GM18907 (cell line): Measurements from ENCODE around the gene LIPM.
"Not testable (repeated sequence)": the region's sequence is repeated elsewhere in the genome, so short reads cannot be mapped to it uniquely, and the experiment has no call there.

ENCODE experiments used
- ATAC-seq: cut with Tn5 transposase; IDR thresholded peaks from one replicate; pipeline ENCODE4 v1.9.1; 2021; ENCODE audit warnings: mild to moderate bottlenecking, moderate library complexity; ENCODE audit not compliant: unreplicated experiment

The LIPM gene

DNA sequence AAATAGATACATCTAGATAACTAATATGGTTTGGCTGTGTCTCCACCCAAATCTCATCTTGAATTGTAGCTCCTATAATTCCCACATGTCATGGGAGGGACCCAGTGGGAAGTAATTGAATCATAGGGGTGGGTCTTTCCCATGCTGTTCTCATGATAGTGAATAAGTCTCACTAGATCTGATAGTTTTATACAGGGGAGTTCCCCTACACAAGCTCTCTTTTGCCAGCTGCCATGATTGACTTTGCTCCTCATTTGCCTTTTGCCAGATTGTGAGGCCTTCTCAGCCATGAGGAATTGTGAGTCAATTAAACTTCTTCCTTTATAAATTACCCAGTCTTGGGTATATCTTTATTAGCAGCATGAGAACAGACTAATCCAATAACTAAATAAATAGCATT, 35.1 kb downstream of the LIPM start:
- not testable (repeated sequence) for ATAC-seq

DNA sequence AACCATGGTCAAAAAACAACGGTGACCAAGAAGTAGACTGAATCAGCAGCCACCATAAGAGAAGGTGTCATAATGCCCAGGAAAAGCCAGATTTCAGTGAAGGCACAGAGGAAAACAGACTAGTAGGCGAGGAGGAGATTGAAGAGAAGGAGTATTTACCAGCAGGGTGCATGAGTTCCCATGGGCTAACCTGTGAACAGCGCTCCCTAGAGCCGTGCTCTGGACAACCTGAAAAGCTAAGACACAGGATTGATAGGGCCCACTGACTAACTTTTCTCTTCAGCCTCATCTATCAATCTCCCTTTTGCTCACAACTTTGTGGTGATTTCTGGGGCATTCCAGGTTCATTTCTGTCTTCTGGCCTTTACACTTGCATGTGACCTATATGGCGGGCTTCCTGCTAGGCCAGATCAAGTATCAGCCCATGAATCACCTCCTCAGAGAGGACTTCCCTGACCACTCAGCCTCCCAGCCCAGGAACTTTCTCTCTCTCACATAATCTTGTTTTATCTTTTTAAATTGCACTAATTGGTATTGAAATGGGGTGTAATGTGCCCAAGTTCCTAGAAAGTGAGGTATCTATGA, 36.3 kb downstream of the LIPM start:
- ATAC-seq, result no peak

DNA sequence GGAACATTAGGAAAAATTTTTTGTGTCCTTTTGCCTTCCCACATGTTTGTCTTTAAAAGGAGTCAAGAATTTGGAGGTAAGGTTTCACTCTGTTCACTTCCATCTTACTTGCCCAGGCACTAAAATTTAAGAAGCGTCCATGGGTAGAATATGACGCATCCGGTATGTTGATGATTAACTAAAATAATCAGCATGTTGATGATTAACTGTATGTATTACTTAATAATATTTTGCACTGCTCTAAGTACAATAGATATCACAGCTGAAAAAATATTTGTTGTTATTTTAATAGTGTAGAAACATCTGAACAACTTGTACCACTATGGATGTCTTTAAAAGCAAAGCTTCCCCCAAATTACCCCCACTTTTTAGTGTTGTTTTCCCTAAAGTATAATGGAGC, 37.6 kb downstream of the LIPM start:
- ATAC-seq, result no peak

DNA sequence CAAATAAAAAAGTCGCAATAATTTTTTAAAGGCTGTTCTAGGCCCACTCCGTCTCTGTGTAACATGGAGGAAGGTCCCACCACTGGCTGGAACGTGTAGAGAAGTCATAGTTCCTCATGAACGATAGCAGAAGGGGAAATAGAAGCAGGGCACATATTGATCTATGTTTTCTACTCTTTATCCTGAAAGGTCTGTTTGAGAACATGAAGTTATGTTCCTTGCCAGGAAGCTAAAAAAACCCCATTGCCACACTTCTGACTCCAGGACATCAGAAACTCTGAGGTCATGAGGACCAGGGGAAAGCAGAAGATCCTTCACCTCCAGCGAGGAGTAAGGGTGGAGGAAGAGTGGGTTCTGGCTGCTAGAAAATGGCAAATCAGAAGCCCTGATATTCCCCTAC, 38.4 kb downstream of the LIPM start:
- no peak for ATAC-seq

DNA sequence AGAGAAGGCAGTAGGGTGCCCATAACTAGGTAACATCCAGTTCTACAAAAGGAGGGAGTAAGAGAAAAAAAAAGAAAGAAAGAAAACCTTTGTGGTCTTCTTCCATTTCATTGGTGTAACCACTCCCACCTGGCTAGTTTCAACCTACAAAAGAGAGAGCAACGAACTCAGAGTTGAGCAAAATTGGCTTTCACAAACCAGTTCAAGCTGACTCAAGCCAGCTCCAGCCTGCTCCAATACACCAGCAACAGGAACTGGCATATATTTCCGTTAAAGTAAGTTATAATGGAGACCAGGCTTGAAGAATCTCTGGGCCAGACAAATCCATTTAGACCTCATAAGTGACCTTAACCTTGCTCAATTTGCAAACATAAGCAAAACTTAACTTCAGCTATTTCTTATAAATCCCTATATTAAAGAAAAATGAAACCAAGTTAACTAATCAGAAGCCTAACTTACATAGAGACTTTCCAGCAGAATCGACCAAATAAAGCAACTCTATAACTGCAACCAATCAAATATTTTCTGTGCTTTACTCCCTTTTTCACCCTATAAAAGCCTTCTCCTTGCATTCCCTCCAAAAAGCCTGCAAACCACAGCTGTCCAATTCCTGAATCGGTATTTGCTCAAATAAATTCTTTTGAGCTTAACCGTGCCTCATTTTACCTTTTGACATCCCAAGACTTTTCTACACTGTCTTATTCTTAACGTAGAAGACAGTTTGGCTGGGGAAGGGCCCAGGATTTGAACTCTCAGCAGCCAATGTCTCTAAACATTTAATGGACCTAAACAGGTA, 39.0 kb downstream of the LIPM start:
- ATAC-seq, result no peak

DNA sequence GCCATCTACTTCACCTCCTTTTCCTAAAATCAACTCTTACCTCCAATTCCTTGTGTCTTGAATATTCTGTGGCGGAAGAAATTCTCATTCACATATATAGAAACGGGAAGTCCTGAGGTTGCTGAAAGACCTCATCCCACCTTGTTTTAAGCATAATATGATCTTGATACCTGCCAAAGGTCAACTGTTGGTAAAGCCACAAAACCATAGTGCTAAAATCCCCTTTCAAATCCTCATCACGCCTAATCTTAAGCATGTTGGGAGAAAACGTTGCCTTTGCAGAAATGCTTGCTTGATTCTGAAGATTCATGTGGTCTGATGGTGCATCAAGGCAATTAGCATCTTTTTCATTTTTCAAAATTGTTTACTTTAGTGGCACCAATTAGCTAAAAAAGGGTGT, 40.6 kb downstream of the LIPM start:
- no peak for ATAC-seq

DNA sequence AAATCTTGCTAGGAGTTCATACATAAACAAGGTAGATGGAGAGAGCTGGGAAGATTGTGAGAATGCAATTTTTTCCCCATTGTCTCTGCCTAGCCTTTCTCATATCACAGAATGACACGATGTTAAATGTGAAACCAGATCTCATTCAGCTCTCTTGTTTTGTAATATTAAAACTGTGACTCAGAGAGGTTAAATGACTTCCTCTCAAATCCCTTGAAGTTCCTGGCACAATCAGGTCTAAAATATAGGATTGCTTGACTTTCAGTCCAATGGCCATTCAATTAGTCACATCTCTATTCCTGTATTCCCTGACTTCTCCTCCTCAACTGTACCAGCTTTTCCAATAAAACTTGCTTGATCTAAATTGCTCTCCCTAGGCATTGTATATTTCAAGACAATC, 46.0 kb downstream of the LIPM start:
- no peak for ATAC-seq

DNA sequence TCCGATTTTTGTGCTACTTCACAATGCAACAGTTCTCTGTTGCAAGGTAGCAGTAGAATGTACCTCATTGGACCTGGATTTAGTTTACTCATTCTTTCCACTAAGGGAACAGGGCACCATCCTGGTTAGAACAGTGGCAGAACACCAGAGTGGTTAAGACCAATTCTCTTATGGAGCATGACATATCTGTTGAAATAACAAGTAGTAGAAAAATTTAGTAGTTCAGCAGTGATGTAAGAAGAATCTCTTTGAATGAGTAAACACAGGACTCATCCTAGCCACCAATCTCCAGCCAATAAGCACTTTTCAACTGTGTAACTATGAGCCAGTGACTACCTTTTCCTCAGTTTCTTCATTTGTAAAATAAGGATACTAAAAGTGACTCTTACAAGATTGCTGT, 46.7 kb downstream of the LIPM start:
- ATAC-seq, result no peak

DNA sequence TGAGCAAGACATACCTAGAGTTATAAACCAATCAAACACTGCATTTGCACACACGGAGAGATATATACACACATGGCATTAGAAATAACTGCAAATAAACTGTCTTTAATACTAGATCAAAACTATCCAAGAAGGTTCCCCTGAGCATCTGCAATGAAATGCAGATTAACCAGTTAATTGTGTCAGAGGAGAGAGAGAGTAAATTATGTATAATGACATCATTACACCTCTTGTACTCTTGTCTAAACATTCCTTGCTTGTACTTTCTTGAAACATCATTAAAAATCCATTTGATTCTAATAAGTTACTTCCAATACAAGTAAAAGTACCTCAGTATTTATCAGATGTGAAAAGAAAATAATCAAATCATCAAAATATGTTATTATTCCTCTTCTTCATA, 48.2 kb downstream of the LIPM start:
- ATAC-seq, result no peak

DNA sequence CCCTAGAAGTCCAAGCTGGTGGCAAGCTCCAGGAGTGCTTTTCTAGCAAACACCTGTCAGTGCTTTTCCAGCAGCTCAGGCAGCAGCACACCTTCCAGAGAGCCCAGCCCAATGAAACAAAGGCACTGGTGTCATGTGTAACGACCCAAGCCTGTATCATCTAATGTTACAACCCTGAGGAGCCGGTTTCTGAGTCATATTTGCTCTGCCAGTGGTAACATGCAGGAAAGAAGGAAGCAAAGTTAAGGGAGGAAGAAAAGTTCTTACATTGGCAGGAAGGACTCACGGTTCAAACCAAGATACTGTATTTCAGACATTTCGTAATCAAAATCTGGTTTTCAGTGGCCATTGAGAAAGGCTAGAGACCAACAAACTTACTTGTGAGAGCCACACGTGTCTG, 49.2 kb downstream of the LIPM start, which contains the start of gene ANKRD22:
ANKRD22 (minus strand) TSS at position 139 of the 400 bp plus-strand sequence. CDS start 237 bp downstream, outside the sequence.
- no peak for ATAC-seq

DNA sequence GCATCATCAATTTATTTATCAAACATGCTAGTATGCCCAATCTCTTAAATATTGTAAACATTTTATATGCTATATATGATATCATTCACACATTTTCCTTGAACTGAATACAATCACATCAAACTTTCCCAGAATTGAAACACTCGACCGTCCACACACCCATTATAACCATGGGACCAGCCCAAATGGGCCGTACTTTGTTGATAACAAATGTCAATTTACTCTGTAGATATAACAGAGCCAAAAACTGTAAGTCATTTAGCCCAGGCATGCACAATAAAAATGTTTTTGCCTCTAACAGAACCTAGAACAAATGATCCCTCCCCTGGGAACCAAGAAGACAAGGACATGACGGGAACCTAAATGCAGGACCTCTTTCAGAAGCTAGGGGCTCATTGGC, 49.8 kb downstream of the LIPM start:
- no peak for ATAC-seq

DNA sequence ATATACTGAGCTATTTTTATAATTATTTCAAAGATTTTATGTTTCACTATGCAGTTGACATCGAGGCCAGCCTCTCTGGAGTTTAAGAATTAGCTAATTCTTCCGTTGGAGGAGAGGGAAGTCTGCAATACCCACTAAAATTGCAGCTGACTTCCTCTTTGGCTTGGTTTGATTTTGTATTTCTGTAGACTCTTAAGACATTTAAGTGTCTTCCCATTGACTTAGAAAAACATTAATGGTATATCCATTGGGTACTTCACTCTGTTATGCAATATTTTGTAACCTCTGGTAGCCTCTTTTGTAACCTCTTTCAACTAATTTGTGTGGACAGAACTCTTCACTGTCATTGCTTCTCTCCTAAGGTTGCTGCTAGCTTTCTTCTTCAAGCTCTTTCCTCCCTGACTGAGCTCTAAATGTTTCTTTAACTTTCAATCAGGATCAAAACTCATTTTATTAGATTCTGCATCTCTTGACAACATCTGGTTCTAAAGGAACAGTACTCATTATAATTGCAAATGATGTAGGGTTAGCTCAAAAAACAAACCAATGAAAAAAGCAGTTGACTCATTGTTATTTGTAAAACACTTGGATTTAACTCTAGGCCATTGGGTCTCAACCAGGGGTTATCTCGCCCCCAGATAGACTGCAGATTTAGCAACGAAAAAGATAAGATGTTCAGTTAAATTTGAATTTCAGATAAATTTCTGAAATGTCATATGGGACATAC, 50.8 kb downstream of the LIPM start:
- ATAC-seq, result no peak

DNA sequence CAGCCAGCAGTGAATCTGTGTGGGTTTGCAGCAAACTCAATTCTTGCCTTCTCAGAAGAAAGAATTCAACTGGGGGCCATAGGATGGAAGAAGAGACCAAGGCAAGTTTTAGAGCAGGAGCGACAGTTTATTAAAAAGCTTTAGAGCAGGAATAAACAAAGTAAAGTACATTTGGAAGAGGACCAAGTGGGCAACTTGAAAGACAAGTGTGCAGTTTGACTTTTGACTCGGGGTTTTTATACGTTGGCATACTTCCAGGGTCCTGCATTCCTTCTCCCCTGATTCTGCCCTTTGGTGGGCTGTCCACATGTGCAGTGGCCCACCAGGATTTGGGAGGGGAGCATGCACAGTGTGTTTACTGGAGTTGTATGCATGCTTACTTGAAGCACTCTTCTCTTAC, 52.2 kb downstream of the LIPM start:
- ATAC-seq, result no peak

DNA sequence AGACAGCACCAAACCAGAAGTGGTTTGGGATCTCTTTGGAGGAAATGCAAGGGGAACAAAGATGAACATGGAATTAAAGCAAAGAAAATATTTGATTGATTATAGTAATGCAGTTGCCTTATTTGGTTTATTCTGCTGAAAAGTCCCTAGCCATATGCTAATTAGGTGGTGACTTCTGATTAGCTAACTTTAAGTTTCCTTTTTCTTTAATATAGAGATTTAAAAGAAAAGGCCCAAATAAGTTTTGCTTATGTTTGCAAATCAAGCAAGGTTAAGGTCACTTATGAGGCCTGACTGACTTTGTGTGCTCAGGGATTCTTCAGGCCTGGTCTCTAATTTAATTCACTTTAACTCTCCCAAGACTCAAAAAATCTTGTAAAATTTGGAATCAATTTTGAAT, 55.3 kb downstream of the LIPM start:
- ATAC-seq, result no peak

DNA sequence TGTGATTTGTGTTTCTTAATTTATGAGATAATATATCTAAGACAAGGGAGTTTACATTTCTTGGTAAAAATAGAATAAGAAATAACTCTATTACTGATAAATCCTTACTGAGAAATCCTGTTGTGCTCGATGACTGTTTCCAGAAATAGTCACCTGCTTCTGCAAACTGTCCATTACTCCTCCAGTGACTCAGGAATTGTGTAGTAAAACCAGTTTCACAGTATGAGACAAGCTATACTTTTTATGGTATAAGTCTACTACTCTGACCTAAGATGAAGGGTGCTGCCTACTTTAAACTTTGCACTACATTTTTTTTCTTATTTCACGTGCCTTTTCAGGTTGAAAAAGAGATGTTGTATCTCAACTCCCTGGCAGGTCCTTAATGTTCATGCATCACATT, 56.0 kb downstream of the LIPM start:
- ATAC-seq, result no peak

DNA sequence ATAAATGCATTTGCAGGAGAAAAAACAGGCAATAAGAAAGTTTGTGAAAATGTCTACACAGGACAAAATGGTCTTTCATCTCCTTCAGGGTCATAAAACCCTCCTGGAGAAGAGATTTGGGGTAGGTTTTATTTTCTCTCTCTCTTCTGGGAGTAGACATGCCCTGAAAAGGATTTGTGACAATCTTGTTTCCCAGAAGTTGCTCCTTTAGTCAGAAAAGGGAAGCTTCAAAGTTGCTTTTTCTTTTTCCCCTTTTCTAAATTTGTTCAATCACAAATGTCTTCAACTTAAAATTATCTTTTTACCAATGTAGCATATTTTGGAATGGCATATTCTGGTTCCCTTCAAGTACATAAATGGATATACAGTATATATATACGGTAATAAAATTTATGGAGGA, 58.5 kb downstream of the LIPM start:
- no peak for ATAC-seq

DNA sequence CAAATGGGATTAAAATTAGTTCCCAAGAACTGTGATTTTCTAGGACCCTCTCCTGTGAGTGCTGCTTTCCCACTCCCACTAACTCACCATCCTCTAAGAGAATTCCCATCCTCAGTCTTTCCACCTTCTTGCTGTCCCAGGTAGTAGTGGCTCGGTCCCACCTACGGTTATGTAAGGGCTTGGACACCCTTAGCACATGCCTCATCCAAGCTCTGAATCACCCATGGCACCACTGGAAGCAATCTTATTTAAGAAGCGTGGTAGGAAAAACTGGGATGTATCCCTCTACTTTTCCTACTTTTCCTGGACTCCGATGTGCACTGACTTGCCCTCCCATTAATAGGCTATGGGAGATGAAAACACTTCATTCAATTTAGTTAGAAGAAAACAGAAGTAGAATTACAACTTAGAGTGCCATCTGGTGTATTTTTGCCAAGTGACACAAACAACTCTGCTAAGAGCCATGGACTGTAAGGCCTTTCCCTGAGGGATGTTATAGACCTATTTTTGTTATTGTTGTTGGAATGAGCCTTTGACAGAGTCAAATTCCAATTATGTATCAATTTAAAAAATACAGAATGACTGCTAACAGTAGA, 62.8 kb downstream of the LIPM start:
- no peak for ATAC-seq

DNA sequence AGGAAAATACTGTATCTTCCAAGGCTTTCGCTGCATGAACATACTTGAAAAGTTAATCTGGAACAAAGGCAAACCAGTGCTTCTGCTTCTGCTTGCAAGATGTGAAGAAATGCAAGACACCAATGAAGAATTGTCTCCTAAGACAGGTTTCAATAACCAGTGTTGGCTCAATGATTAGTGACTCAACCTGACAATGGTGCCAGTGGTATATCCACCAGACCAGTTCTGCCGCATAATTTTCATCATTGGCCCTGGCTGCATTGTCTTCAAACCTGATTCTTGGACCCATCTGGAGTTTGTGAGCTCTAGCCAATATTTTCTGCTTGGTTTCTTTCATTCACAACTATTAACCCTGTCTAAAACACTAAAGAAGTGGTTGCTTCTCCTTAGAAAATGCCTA, 63.9 kb downstream of the LIPM start:
- no peak for ATAC-seq

DNA sequence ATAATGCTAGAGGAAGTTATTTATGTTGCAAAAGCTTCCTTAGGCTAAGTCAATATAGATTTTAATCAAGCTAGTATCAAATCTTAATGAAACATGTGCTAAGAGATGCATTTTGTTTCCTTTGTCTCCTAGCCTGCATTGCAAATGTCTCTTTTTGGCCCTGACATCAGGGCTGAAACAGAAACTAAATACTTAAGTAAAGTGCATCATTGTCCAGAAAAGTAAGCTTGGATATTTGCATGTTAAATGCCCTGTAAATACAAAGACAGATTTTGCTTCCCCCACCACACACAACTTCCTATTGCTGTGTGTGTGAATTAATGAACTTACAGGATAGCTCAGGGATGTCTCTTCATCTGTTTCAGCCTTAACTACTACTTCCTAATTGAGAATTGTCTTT, 67.6 kb downstream of the LIPM start:
- ATAC-seq, result peak; percentile 51
